ENCODE results near the gene ATOSB. TPM values are rescaled to one million over a fixed set of nuclear protein-coding genes. Genes with fewer than 3 reads are reported as not detected.

Gene ATOSB
- total and polyA plus RNA-seq, 12 donors, result 12.1 to 51.2 (median 18.0) TPM

- TF ChIP-seq POLR2A (IDR thresholded peaks at IDR 0.05), result no peak
- TF ChIP-seq CTCF (IDR thresholded peaks at IDR 0.05), result peak in 3 of 6 experiments; percentile 26 to 42 (median 31)
- Histone ChIP-seq H3K4me3 (peak overlapping the region; percentile 37 to 89 (median 69)), H3K36me3 (replicated peaks in 1 of 2) (peaks cover 0 to 14% of the 10 kb centered on the region in 2 donors), H3K27me3 (no peaks in the 10 kb centered on the region), H3K27ac (peak overlapping the region; percentile 99 to 100 (median 100)), H3K9me3 (replicated peaks in 1 of 3) (no peaks in the 10 kb centered on the region), H3K4me1 (replicated peaks in 1 of 2) (peaks cover 38 to 39% of the 10 kb centered on the region in 2 donors)
- 0 to 1% (median 1%) methylated on average over 2 to 79 of the region's 79 CpGs; no CpG with 5 or more reads in 1 of the 4 donors for WGBS, 4 donors
- intact Hi-C loops (cut with DNase I), result no loop called here
- DNase-seq, result peak; percentile 79 to 93 (median 87)
These were observed 43.7 kb downstream of the ATOSB start for GRCh38 chr9:35071814-35072460.

GRCh38 chr9:35070823-35071813 lies 44.5 kb downstream of the ATOSB start:
- DNase-seq, result peak in 5 of 7 donors; percentile 49 to 65 (median 62)
- TF ChIP-seq CTCF (IDR thresholded peaks at IDR 0.05) (no peak), POLR2A (IDR thresholded peaks at IDR 0.05) (no peak)
- Histone ChIP-seq H3K4me1 (replicated peaks in 1 of 2) (peaks cover 38 to 39% of the 10 kb centered on the region in 2 donors), H3K4me3 (peak overlapping the region; percentile 37 to 89 (median 69)), H3K27ac (peak overlapping the region; percentile 99 to 100 (median 100)), H3K36me3 (replicated peaks in 1 of 2) (peaks cover 0 to 22% of the 10 kb centered on the region in 2 donors), H3K9me3 (replicated peaks in 1 of 3) (no peaks in the 10 kb centered on the region), H3K27me3 (no peaks in the 10 kb centered on the region)
- 1 to 2% (median 1%) methylated on average over 15 to 20 of the region's 20 CpGs for WGBS, 4 donors
- intact Hi-C loops (cut with DNase I), result no loop called here

- DNase-seq, result no peak
- Histone ChIP-seq H3K27me3 (no peaks in the 10 kb centered on the region), H3K4me3 (peak overlapping the region in 1 of 4 donors; percentile 86), H3K27ac (peak overlapping the region in 1 of 5 donors; percentile 20), H3K9me3 (replicated peaks in 1 of 3) (no peaks in the 10 kb centered on the region), H3K36me3 (replicated peaks in 1 of 2) (peaks cover 0 to 43% of the 10 kb centered on the region in 2 donors), H3K4me1 (replicated peaks in 1 of 2) (peaks cover 38 to 39% of the 10 kb centered on the region in 2 donors)
- no peak for TF ChIP-seq POLR2A (IDR thresholded peaks at IDR 0.05)
- no peak for TF ChIP-seq CTCF (IDR thresholded peaks at IDR 0.05)
- intact Hi-C loops (cut with DNase I), result loop anchor here in 1 of 2 donors (10.0 kb wide), 1 partner anchor 74 kb away; no protein-coding TSS in a partner anchor
- 38 to 55% (median 41%) methylated on average over 4 of the region's 4 CpGs for WGBS, 4 donors
These were observed 46.6 kb downstream of the ATOSB start for GRCh38 chr9:35069020-35069419.

GRCh38 chr9:35067056-35067455 lies 48.6 kb downstream of the ATOSB start:
- H3K4me1 ChIP-seq (replicated peaks in 1 of 2), result peaks cover 34 to 39% of the 10 kb centered on the region in 2 donors
- no peaks in the 10 kb centered on the region for H3K9me3 ChIP-seq (replicated peaks in 1 of 3)
- H3K36me3 ChIP-seq (replicated peaks in 1 of 2), result peaks cover 0 to 63% of the 10 kb centered on the region in 2 donors
- H3K27ac ChIP-seq, result no peak overlapping the region
- H3K4me3 ChIP-seq, result no peak overlapping the region
- TF ChIP-seq CTCF (IDR thresholded peaks at IDR 0.05), result no peak
- TF ChIP-seq POLR2A (IDR thresholded peaks at IDR 0.05), result no peak
- intact Hi-C loops (cut with DNase I), result loop anchor here in 1 of 2 donors (10.0 kb wide), 1 partner anchor 72 kb away; no protein-coding TSS in a partner anchor
- WGBS, 4 donors, result 81 to 88% (median 84%) methylated on average over 1 of the region's 1 CpG
- DNase-seq, result no peak
- no peaks in the 10 kb centered on the region for H3K27me3 ChIP-seq
